ENCODE measurements around the gene TSHZ1.

DNA sequence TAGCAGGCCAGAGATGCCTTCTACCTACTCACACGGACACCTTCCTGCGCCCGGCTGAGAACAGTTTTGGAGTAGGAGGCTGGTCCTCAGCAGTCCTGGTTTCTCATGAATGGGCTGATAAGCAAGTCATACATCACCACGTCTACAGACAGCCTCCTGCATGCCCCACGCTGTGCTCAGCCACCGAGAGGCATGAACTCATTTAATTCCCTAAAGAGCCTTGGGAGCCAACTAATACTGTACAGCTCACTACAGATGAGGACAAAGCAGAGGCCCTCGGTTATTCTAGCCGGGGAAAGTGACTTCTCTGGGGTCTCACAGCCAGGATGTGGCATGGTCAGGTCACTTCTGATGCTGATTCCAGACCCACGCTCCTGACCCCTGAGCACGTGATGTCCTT, 105.6 kb downstream of the TSHZ1 start:
- TF ChIP-seq, protein P1, sequence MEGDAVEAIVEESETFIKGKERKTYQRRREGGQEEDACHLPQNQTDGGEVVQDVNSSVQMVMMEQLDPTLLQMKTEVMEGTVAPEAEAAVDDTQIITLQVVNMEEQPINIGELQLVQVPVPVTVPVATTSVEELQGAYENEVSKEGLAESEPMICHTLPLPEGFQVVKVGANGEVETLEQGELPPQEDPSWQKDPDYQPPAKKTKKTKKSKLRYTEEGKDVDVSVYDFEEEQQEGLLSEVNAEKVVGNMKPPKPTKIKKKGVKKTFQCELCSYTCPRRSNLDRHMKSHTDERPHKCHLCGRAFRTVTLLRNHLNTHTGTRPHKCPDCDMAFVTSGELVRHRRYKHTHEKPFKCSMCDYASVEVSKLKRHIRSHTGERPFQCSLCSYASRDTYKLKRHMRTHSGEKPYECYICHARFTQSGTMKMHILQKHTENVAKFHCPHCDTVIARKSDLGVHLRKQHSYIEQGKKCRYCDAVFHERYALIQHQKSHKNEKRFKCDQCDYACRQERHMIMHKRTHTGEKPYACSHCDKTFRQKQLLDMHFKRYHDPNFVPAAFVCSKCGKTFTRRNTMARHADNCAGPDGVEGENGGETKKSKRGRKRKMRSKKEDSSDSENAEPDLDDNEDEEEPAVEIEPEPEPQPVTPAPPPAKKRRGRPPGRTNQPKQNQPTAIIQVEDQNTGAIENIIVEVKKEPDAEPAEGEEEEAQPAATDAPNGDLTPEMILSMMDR (IDR thresholded peaks at IDR 0.05; ENCODE audit: poor library complexity, severe bottlenecking) = no peak
- TF ChIP-seq POLR2AphosphoS5 (IDR thresholded peaks at IDR 0.05) = no peak

All from neural cell (in vitro differentiated cells).